Left kidney (tissue), 2 donors: Measurements from ENCODE around the gene C4A. TPM values are rescaled to one million over a fixed set of nuclear protein-coding genes. Genes with fewer than 3 reads are reported as not detected.
"Not testable (repeated sequence)": the region's sequence is repeated elsewhere in the genome, so short reads cannot be mapped to it uniquely, and the experiment has no call there.

Experiments used
- DNase-seq: peaks from one replicate; pipeline ENCODE4 v3.0.0-alpha.2; 2013
- polyA plus RNA-seq: library from polyadenylated mRNA; unstranded; fragments of 120-200 nt; gene quantifications from one replicate; pipeline ENCODE4 v1.2.1, GENCODE V29; 2013; ENCODE audit not compliant: insufficient read length

Gene C4A
- polyA plus RNA-seq, 1 donor = 17.0 TPM

DNA sequence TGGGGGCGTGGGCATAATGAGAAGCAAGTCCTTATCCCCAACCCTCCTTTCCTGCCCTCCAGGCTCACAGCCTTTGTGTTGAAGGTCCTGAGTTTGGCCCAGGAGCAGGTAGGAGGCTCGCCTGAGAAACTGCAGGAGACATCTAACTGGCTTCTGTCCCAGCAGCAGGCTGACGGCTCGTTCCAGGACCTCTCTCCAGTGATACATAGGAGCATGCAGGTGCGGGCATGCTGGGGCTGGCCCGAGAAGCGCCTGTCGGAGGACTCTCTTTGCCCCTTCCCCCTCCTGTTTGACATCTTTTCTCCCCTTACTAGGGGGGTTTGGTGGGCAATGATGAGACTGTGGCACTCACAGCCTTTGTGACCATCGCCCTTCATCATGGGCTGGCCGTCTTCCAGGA is 46.8 kb downstream of the C4A start:
- not testable (repeated sequence) for DNase-seq

DNA sequence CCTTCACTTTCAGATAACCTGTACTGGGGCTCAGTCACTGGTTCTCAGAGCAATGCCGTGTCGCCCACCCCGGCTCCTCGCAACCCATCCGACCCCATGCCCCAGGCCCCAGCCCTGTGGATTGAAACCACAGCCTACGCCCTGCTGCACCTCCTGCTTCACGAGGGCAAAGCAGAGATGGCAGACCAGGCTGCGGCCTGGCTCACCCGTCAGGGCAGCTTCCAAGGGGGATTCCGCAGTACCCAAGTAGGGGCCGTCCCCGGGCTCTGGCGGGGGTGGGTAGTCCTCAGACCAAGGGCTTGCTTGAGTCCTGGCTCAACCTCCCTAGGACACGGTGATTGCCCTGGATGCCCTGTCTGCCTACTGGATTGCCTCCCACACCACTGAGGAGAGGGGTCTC is 47.7 kb downstream of the C4A start:
- DNase-seq = not testable (repeated sequence)

DNA sequence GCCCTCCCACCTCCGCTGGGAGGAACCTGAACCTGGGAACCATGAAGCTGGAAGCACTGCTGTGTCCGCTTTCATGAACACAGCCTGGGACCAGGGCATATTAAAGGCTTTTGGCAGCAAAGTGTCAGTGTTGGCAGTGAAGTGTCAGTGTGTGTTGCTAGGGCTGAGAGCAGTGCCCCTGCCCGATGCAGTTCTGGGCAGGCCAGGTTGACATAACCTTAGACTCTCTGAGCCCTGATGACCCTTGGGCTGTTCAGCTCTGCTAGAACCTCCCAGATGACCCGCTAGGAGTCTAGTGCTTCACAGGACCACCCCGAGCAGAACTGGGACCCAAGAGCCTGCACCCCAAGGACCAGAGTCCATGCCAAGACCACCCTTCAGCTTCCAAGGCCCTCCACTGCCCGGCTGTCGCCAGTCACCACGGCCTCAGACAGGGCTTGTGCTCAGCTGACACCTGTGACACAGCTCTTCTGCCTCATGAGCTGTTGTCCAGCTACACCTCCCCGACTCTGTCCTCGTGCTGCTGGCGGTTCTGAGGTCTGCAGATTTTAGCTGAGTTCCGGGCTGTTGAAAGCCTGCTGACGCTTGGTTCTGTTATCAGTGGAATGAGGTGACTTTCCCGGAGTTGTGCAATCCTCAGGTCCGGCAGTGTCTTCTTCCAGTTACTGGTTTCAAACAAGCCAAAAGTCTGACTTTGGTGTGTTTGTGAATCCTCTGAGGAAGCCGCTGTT is 53.6 kb downstream of the C4A start:
- DNase-seq = not testable (repeated sequence)

DNA sequence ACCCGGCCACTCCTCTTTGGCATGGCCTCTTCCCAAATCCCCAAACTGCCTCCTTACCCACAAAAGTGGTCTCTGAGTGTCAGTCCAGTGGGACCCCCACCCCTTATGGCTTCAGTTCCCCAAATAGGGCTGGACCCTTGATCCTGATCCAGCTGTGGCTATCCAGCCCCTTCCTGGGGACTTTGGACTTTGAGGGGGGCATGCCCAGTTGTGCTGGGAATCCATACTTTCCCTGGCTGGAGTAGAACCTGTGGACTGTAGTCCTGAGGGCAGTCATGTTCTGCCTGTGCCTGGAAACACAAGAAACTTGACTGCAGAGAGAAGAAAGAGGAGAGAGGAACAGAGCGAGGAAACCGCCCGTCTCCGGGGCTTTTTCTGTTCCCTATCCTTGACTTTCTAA is 55.3 kb downstream of the C4A start:
- not testable (repeated sequence) for DNase-seq

DNA sequence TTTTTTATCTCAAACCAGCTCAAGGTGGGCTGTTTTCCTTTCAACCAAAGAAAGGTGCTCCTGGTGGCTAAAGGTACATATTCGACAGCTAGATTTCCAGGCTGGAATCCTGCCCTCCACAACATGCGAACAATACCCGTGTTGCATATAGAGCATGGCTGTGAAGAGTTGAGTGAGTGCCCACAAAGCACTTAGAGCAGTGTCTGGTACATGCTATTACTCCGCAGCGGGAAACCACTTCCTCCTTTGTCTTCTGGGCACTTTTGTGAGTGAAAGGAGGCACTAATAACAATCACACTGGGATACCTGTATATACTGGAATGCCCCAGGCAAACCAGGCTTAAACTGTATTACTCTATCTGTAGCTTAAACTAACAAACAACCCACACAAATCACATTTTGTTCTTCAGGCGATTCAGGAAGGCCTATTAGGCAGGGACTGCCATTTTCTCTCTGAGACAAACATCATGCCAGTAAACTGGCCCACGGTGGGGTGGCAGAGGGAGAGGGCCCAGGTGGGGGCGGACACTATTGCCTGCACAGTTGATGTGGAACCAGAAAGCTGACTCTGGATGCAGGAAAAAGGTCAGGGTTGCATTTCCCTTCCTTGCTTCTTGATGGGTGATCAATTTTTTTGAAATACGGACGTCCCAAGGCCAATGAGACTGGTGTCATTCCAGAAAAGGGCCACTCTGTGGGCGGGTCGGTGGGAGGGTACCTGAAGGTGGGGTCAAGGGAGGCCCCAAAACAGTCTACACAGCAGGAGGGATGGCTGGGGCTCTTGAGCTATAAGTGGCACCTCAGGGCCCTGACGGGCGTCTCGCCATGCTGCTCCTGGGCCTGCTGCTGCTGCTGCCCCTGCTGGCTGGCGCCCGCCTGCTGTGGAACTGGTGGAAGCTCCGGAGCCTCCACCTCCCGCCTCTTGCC is 56.0 kb downstream of the C4A start, which contains the start of gene CYP21A2:
CYP21A2 (plus strand) TSS at position 818 of the 927 bp plus-strand sequence; CDS start at position 826, 8 bp downstream.
- not testable (repeated sequence) for DNase-seq

DNA sequence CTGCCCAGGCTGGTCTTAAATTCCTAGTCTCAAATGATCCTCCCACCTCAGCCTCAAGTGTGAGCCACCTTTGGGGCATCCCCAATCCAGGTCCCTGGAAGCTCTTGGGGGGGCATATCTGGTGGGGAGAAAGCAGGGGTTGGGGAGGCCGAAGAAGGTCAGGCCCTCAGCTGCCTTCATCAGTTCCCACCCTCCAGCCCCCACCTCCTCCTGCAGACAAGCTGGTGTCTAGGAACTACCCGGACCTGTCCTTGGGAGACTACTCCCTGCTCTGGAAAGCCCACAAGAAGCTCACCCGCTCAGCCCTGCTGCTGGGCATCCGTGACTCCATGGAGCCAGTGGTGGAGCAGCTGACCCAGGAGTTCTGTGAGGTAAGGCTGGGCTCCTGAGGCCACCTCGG is 57.0 kb downstream of the C4A start:
- not testable (repeated sequence) for DNase-seq

DNA sequence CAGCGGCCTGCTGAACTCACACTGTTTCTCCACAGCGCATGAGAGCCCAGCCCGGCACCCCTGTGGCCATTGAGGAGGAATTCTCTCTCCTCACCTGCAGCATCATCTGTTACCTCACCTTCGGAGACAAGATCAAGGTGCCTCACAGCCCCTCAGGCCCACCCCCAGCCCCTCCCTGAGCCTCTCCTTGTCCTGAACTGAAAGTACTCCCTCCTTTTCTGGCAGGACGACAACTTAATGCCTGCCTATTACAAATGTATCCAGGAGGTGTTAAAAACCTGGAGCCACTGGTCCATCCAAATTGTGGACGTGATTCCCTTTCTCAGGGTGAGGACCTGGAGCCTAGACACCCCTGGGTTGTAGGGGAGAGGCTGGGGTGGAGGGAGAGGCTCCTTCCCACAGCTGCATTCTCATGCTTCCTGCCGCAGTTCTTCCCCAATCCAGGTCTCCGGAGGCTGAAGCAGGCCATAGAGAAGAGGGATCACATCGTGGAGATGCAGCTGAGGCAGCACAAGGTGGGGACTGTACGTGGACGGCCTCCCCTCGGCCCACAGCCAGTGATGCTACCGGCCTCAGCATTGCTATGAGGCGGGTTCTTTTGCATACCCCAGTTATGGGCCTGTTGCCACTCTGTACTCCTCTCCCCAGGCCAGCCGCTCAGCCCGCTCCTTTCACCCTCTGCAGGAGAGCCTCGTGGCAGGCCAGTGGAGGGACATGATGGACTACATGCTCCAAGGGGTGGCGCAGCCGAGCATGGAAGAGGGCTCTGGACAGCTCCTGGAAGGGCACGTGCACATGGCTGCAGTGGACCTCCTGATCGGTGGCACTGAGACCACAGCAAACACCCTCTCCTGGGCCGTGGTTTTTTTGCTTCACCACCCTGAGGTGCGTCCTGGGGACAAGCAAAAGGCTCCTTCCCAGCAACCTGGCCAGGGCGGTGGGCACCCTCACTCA is 57.7 kb downstream of the C4A start:
- not testable (repeated sequence) for DNase-seq

DNA sequence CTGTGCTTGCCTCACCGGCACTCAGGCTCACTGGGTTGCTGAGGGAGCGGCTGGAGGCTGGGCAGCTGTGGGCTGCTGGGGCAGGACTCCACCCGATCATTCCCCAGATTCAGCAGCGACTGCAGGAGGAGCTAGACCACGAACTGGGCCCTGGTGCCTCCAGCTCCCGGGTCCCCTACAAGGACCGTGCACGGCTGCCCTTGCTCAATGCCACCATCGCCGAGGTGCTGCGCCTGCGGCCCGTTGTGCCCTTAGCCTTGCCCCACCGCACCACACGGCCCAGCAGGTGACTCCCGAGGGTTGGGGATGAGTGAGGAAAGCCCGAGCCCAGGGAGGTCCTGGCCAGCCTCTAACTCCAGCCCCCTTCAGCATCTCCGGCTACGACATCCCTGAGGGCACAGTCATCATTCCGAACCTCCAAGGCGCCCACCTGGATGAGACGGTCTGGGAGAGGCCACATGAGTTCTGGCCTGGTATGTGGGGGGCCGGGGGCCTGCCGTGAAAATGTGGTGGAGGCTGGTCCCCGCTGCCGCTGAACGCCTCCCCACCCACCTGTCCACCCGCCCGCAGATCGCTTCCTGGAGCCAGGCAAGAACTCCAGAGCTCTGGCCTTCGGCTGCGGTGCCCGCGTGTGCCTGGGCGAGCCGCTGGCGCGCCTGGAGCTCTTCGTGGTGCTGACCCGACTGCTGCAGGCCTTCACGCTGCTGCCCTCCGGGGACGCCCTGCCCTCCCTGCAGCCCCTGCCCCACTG is 58.6 kb downstream of the C4A start:
- DNase-seq = not testable (repeated sequence)

DNA sequence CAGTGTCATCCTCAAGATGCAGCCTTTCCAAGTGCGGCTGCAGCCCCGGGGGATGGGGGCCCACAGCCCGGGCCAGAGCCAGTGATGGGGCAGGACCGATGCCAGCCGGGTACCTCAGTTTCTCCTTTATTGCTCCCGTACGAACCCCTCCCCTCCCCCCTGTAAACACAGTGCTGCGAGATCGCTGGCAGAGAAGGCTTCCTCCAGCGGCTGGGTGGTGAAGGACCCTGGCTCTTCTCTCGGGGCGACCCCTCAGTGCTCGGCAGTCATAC is 59.1 kb downstream of the C4A start:
- not testable (repeated sequence) for DNase-seq

DNA sequence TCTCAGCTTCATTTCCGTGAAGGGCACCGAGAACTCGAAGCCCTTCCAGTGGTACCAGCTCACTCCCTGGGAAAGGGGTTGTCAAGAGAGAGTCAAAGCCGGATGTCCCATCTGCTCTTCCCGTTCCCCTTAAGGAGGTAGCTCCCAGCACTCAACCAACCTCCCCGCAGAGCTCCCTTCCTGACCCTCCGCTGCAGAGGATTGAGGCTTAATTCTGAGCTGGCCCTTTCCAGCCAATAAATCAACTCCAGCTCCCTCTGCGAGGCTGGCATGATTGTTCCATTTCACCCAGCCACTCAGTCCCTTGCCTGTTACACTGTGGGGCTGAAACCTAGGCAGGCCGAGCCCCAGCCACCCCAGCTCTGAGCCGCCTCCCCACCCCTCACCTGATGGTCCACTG is 59.5 kb downstream of the C4A start:
- not testable (repeated sequence) for DNase-seq

DNA sequence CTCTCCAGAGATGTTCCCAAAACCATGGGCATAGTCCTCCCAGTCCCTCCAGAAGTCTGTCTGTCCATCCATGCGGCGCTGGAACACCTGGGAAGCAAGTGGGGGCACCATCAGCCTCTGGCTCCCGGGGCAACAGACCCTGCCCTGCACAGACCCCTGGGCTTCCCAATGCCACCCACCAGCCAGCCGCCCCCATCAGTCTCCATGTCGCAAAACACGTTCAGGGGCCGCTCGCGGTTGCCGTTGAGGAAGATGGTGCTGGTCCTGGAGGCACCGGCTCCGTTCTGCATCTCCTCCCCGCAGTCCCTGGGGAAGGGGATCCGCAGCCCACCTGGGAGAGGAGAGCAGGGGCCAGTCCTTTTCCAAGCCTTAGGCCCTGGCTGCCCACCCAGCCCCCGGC is 60.4 kb downstream of the C4A start:
- DNase-seq = not testable (repeated sequence)

DNA sequence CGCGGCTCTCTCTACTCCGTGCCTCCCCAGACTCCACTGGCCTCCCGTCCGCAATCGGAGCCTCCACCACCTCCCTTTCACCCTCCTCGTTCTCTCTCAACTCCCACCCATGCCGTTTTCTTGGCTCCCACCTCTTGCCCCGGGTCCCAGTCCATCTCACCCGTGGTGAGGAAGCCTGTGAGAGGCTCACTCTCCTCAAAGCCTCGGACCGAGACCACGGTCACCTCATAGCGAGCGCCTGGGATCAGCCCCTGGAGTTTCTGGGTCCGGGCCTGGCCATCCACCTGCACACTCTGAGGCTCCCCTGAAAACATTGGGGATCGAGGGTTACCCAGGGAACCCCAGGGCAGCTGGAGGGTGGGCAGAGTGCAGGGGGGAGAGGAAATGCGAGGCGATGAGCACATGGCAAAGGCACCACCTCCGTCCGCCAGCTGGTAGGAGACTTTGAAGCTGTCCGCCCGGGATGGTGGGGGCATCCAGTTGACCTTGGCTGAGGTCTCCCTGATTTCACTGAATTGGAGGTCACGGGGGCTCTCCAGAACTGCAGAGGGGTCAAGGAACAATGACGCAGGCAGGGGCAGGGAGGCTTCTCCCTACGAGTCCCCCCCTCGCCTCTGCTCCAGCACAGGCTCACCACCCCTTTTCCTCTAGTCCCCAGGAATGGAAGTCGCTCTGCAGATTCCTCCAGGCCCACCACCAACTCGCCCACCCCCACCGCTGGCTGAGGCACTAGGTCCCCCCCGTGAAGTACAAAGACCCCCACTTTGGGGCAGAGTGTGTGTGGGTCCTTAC is 61.9 kb downstream of the C4A start:
- DNase-seq = not testable (repeated sequence)

DNA sequence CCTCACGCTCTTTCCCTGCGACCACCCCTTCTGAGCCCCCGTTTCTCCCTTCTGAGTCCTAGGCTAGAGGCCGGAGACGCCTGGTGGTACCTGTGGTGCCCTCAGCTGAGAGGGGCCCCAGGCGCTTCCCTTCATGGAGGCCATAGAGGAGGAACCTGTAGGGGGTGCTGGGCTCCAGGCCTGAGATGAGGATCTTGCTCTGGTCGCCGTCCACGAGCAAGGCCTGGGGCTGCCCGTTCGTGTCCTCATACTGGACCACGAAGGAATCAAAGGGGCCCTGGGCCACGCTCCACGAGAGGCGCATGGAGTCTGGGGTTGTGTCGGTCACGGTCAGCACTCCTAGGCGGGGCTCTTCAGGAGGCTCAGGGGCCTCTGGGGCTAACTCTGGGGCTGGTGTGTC is 63.1 kb downstream of the C4A start:
- DNase-seq = not testable (repeated sequence)

DNA sequence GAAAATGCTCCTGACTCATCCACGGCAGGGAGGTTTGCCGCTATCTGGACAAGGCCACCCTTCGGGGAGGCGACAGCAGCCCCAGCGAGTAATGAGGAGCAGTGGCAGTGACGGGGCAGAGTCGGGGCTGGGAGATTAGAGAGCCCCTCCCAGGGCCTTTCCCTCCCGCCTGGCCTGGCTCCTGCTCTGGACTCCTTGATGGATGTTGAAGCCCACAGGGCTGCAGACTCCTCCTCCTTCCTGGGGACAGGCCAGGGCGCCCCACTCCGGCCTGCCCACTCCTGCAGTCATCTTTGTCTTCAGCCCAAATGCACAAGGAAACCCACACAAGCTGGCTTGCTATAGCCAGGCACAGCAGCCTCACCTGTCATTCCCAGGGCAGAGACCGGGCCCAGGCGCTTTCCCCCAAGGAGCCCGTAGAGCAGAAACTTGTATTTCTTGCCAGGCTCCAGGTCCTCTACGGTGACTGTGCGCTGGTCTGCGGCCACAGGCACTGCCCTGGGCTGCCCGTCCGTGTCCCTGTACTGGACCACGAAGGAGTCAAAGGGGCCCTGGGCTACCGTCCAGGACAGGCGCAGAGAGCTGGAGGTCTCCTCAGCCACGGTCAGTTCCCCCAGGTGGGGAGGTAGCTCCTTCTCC is 64.1 kb downstream of the C4A start:
- DNase-seq = no peak

DNA sequence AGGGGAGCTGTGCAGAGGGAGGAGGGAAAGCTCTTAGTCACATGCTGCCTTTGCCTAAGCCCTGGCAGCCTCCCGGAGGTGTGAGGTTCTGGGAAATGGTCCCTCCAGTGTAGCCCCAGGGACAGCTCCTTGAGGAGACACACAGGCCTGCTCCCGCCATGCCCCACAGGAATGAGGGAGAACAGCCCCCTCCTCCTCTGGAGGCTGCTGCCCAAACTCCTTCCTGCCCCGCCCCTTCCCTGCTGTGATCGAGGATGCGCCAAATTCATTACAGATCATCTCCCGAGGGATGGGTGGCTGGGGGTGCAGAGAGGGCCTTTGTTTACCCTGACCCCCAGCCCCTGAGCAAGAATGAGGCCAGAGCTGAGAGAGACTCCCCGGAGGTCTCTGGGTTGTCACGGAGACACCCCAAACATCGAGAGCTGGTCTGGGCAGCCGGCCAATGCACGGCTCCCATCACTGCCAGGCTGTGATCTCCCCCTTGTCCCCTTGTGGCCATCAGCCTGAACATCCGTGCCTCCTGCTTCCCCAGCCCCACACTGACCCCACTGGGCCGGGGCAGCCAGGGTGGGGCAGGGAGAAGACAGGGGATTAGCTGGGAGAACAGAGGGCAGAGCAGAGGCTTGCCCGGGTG is 64.7 kb downstream of the C4A start:
- no peak for DNase-seq

DNA sequence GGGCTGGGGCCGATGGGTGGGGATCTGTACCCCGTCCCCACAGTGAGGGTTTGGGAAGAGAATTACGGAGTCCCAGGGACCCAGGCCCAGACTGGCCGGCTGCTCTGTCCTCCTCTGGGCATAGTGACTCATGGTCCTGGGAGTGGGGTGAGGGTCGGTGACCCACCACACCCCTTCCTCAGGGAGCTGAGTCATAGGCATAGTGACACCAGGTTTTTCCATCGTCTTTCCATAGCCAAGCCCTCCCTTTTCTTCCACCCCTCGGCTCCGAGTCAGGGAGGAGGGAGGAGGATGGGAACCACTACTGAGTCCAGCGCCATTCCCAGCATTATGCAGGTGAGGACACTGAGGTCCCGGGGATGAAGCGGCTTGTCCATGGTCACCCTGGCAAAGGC is 65.2 kb downstream of the C4A start:
- DNase-seq = no peak

DNA sequence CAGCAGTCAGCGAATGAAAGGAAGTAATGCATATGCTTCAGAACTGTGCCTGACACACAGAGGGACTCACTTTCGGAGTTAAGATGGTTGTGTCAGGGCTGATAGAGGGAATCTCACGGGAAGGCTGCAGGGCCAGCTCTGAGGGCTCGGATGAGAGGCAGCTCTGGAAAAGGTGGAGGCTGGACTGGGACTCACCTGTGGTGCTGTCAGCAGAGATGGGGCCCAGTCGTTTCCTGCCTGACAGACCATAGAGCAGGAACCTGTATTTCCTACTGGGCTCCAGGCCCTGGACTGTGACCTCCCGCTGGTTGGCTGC is 65.6 kb downstream of the C4A start:
- DNase-seq = no peak

DNA sequence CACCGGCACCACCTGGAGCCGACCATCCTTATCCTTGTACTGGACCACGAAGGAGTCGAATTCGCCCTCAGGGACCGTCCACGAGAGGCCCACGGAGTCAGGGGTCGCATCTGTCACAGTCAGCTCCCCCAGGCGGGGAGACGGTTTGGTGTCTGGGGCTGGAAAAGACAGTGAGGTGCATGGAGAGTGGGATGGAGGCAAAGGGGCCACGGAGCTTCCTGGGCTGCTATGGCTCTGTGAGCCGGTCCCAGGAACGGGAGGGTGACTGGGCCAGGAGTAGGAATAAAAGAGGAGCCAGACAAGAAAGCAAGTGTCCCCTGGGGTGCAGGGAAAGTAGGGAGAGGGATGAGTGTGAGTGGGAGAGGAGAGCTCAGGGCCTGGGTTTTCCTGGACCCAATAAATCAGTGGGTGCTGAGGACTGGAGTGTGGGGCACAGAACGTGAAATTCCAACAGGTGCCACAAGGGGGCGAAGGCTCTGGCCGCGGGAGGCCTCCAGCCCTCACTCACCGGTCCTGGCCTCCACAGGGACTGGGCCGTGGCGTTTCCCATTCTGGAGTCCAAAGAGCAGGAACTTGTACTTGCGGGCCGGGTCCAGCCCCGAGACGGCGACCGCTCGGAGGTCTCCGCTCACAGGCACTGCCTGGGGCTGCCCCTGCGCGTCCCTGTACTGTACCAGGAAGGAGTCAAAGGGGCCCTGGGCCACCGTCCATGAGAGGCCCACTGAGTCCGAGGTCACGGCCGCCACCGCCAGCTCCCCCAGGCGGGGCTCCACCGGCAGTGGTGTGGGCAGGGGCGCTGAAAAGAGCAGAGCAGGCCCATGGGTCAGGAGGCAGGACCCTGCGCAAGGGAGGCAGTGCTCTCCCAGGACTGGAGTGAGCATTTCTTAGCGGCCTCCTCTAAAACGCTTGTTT is 66.3 kb downstream of the C4A start:
- DNase-seq = peak; percentile 48

DNA sequence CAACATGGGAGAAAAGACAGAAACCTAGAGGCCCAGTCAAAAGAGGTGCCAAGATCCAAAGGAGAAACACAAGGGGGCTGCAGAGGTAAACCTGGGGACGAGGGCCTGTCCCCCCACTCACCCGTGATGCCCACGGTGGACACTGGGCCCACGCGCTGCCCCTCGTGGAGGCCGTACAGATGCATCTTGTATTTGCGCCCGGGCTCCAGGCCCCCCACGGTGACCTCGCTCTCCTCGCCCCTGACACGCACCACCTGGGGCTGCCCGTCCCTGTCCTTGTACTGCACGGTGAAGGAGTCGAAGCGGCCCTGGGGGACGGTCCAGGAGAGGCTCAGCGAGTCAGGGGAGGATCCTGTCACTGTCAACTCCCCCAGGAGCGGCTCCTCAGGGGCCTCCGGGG is 67.3 kb downstream of the C4A start:
- DNase-seq = not testable (repeated sequence)
